Caco-2 (cell line): ENCODE measurements around the gene EML5. TPM values are rescaled to one million over a fixed set of nuclear protein-coding genes. Genes with fewer than 3 reads are reported as not detected.

Source experiments
- BruUV-seq: library from RNA; stranded (reverse); fragments of 400-500 nt; replicated peaks from 2 replicates; lab custom pipeline; 2021; lab: Mats Ljungman, UMichigan
- CTCF ChIA-PET: fragments of 300-600 bp; sonication (Branson Sonifier 250); formaldehyde crosslinking; loops from one replicate; lab custom pipeline; 2022; ENCODE audit warnings: antibody characterized with exemption; lab: Charles Lee
- POLR2A ChIA-PET: fragments of 300-600 bp; sonication (Branson Sonifier 250); formaldehyde crosslinking; loops from one replicate; lab custom pipeline; 2022; ENCODE audit warnings: antibody characterized with exemption; lab: Charles Lee
- DNase-seq, 2 experiments: peaks; one replicate each; pipeline versions ENCODE4 v3.0.0 to v3.0.0-alpha.2; 2020 to 2022
- H3K27me3 ChIP-seq: replicated peaks from 2 replicates; pipeline ENCODE4 v1.6.0; 2011; ENCODE audit warnings: low read length; ENCODE audit not compliant: control insufficient read depth, insufficient read depth
- H3K36me3 ChIP-seq: 2 replicates; pipeline ENCODE4 v1.5.1; 2011; ENCODE audit warnings: low read length; ENCODE audit not compliant: control insufficient read depth, insufficient read depth
- H3K4me1 ChIP-seq: fragments of 250-450 bp; sonication (Bioruptor Pico); 2 replicates; pipeline ENCODE4 v1.5.1; 2020; ENCODE audit warnings: mild to moderate bottlenecking
- H3K4me3 ChIP-seq: 2 replicates; pipeline ENCODE4 v1.5.1; 2011; ENCODE audit warnings: low read depth, mild to moderate bottlenecking, control low read depth, low read length
- H3K9me3 ChIP-seq: fragments of 250-450 bp; sonication (Bioruptor Pico); 2 replicates; pipeline ENCODE4 v1.5.1; 2020; ENCODE audit warnings: mild to moderate bottlenecking, moderate library complexity
- H3K27ac Mint-ChIP-seq: one replicate; pipeline ENCODE4 v1.8.0; 2022; ENCODE audit warnings: mixed read lengths; ENCODE audit not compliant: unreplicated experiment
- H3K27me3 Mint-ChIP-seq: one replicate; pipeline ENCODE4 v1.8.0; 2022; ENCODE audit warnings: mixed read lengths; ENCODE audit not compliant: insufficient read depth, unreplicated experiment
- H3K36me3 Mint-ChIP-seq: one replicate; pipeline ENCODE4 v1.8.0; 2022; ENCODE audit warnings: mild to moderate bottlenecking, mixed read lengths; ENCODE audit not compliant: insufficient read depth, unreplicated experiment
- H3K4me1 Mint-ChIP-seq: one replicate; pipeline ENCODE4 v1.8.0; 2022; ENCODE audit warnings: low read depth, mixed read lengths; ENCODE audit not compliant: unreplicated experiment
- H3K4me3 Mint-ChIP-seq: one replicate; pipeline ENCODE4 v1.8.0; 2022; ENCODE audit warnings: mild to moderate bottlenecking, moderate library complexity, mixed read lengths; ENCODE audit not compliant: unreplicated experiment
- H3K9me3 Mint-ChIP-seq: one replicate; pipeline ENCODE4 v1.8.0; 2022; ENCODE audit warnings: mixed read lengths; ENCODE audit not compliant: unreplicated experiment
- intact Hi-C: fragments of 100-400 bp; cut with micrococcal nuclease; formaldehyde crosslinking; loops from one replicate; pipeline ENCODE4 v1.10.0; 2022; ENCODE audit not compliant: unreplicated experiment
- total RNA-seq: library from RNA; stranded (reverse); gene quantifications from 2 replicates; pipeline ENCODE4 v1.2.3, GENCODE V29; 2022
- TF ChIP-seq, protein P1 (sequence below), 2 experiments: fragments of 200-600 bp in 1 of 2; IDR thresholded peaks; 1 replicate in 1 of 2; 2 replicates in 1 of 2; pipeline versions ENCODE4 v1.5.1 to v1.8.0; 2011 to 2022; ENCODE audit warnings: antibody characterized with exemption in 1 of 2, control low read depth in 1 of 2, inconsistent platforms in 1 of 2, low read depth in 1 of 2, low read length in 1 of 2, mild to moderate bottlenecking in 1 of 2, moderate library complexity in 1 of 2; ENCODE audit not compliant: insufficient read depth in 1 of 2, severe bottlenecking in 1 of 2, unreplicated experiment in 1 of 2

Gene EML5
- total RNA-seq, 1 experiment from 2014 or later = 0.11 TPM

- TF ChIP-seq, protein P1, sequence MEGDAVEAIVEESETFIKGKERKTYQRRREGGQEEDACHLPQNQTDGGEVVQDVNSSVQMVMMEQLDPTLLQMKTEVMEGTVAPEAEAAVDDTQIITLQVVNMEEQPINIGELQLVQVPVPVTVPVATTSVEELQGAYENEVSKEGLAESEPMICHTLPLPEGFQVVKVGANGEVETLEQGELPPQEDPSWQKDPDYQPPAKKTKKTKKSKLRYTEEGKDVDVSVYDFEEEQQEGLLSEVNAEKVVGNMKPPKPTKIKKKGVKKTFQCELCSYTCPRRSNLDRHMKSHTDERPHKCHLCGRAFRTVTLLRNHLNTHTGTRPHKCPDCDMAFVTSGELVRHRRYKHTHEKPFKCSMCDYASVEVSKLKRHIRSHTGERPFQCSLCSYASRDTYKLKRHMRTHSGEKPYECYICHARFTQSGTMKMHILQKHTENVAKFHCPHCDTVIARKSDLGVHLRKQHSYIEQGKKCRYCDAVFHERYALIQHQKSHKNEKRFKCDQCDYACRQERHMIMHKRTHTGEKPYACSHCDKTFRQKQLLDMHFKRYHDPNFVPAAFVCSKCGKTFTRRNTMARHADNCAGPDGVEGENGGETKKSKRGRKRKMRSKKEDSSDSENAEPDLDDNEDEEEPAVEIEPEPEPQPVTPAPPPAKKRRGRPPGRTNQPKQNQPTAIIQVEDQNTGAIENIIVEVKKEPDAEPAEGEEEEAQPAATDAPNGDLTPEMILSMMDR (IDR thresholded peaks at IDR 0.05; ENCODE audit: insufficient read depth in 1 of 2, low read depth in 1 of 2, low read length in 1 of 2, severe bottlenecking in 1 of 2, unreplicated experiment in 1 of 2) = no peak
- ChIA-PET CTCF (no interaction called here), POLR2A (no interaction called here)
- Mint-ChIP-seq H3K36me3 (no peaks in the 10 kb centered on the region), H3K27ac (no peak overlapping the region), H3K9me3 (no peaks in the 10 kb centered on the region), H3K4me1 (no peaks in the 10 kb centered on the region), H3K4me3 (no peak overlapping the region), H3K27me3 (no peaks in the 10 kb centered on the region)
- intact Hi-C loops = no loop called here
- Histone ChIP-seq H3K4me1 (no peaks in the 10 kb centered on the region), H3K4me3 (no peak overlapping the region), H3K9me3 (no peaks in the 10 kb centered on the region), H3K36me3 (no peaks in the 10 kb centered on the region), H3K27me3 (no peaks in the 10 kb centered on the region)
- DNase-seq = no peak
- BruUV-seq = no TSS peak
Observed at GRCh38 chr14:88840926-88841325, 48.2 kb upstream of the EML5 start.

GRCh38 chr14:88838015-88838414 lies 45.3 kb upstream of the EML5 start:
- no peaks in the 10 kb centered on the region for H3K27me3 Mint-ChIP-seq
- H3K4me1 ChIP-seq = no peaks in the 10 kb centered on the region
- no peaks in the 10 kb centered on the region for H3K9me3 Mint-ChIP-seq
- intact Hi-C loops = no loop called here
- ChIA-PET POLR2A (no interaction called here), CTCF (no interaction called here)
- no peak for DNase-seq
- H3K27me3 ChIP-seq = no peaks in the 10 kb centered on the region
- no peaks in the 10 kb centered on the region for H3K36me3 Mint-ChIP-seq
- no peaks in the 10 kb centered on the region for H3K9me3 ChIP-seq
- H3K4me3 ChIP-seq = no peak overlapping the region
- TF ChIP-seq, protein P1 (IDR thresholded peaks at IDR 0.05; ENCODE audit: insufficient read depth in 1 of 2, low read depth in 1 of 2, low read length in 1 of 2, severe bottlenecking in 1 of 2, unreplicated experiment in 1 of 2) = no peak
- BruUV-seq = no TSS peak
- no peak overlapping the region for H3K27ac Mint-ChIP-seq
- no peak overlapping the region for H3K4me3 Mint-ChIP-seq
- no peaks in the 10 kb centered on the region for H3K36me3 ChIP-seq
- no peaks in the 10 kb centered on the region for H3K4me1 Mint-ChIP-seq

GRCh38 chr14:88837495-88837894 lies 44.7 kb upstream of the EML5 start:
- no peaks in the 10 kb centered on the region for H3K36me3 Mint-ChIP-seq
- BruUV-seq = no TSS peak
- no peaks in the 10 kb centered on the region for H3K4me1 ChIP-seq
- no peak overlapping the region for H3K4me3 ChIP-seq
- H3K9me3 Mint-ChIP-seq = no peaks in the 10 kb centered on the region
- H3K36me3 ChIP-seq = no peaks in the 10 kb centered on the region
- no peaks in the 10 kb centered on the region for H3K27me3 Mint-ChIP-seq
- H3K4me1 Mint-ChIP-seq = no peaks in the 10 kb centered on the region
- no peak overlapping the region for H3K4me3 Mint-ChIP-seq
- ChIA-PET POLR2A (no interaction called here), CTCF (no interaction called here)
- intact Hi-C loops = no loop called here
- DNase-seq = no peak
- no peaks in the 10 kb centered on the region for H3K27me3 ChIP-seq
- H3K9me3 ChIP-seq = no peaks in the 10 kb centered on the region
- H3K27ac Mint-ChIP-seq = no peak overlapping the region
- TF ChIP-seq, protein P1 (IDR thresholded peaks at IDR 0.05; ENCODE audit: insufficient read depth in 1 of 2, low read depth in 1 of 2, low read length in 1 of 2, severe bottlenecking in 1 of 2, unreplicated experiment in 1 of 2) = no peak
